ENCODE data around the gene AEN.

- no peak for TF ChIP-seq CTCF (IDR thresholded peaks at IDR 0.05)
- TF ChIP-seq POLR2A (IDR thresholded peaks at IDR 0.05; ENCODE audit: low read depth), result no peak
- no peak for TF ChIP-seq POLR2AphosphoS5 (IDR thresholded peaks at IDR 0.05)
- no peak for TF ChIP-seq EP300 (IDR thresholded peaks at IDR 0.05)
These were observed 15.5 kb downstream of the AEN start for GRCh38 chr15:88636654-88637053.
